Smooth muscle cell (in vitro differentiated cells): ENCODE data around the gene SHOC2. TPM values are rescaled to one million over a fixed set of nuclear protein-coding genes. Genes with fewer than 3 reads are reported as not detected.

Source experiments
- DNase-seq: peaks from one replicate; lab custom pipeline; 2025; ENCODE audit not compliant: unreplicated experiment; lab: John Stamatoyannopoulos, UW
- H2AFZ ChIP-seq: fragments of 200-600 bp; sonication (generic); 2 replicates; pipeline ENCODE4 v1.6.0; 2016; ENCODE audit warnings: antibody characterized with exemption, low read depth, mild to moderate bottlenecking
- H3F3A ChIP-seq: fragments of 200-600 bp; sonication (generic); 2 replicates; pipeline ENCODE4 v1.6.0; 2017; ENCODE audit warnings: antibody characterized with exemption, low read depth
- H3K27ac ChIP-seq: fragments of 200-600 bp; sonication (generic); 2 replicates; pipeline ENCODE4 v1.5.1; 2016; ENCODE audit warnings: low read depth, mild to moderate bottlenecking
- H3K27me3 ChIP-seq: fragments of 200-600 bp; sonication (generic); 2 replicates; pipeline ENCODE4 v1.6.1; 2016; ENCODE audit warnings: low read depth, mild to moderate bottlenecking
- H3K36me3 ChIP-seq: fragments of 200-600 bp; sonication (generic); 2 replicates; pipeline ENCODE4 v1.5.1; 2016; ENCODE audit warnings: low read depth
- H3K4me1 ChIP-seq: fragments of 200-600 bp; sonication (generic); 2 replicates; pipeline ENCODE4 v1.5.1; 2016; ENCODE audit warnings: low read depth
- H3K4me2 ChIP-seq: fragments of 200-600 bp; sonication (generic); 2 replicates; pipeline ENCODE4 v1.6.0; 2016; ENCODE audit warnings: mild to moderate bottlenecking
- H3K4me3 ChIP-seq: fragments of 200-600 bp; sonication (generic); 2 replicates; pipeline ENCODE4 v1.5.1; 2016; ENCODE audit warnings: mild to moderate bottlenecking
- H3K79me2 ChIP-seq: fragments of 200-600 bp; sonication (generic); 2 replicates; pipeline ENCODE4 v1.6.0; 2016; ENCODE audit warnings: low read depth, mild to moderate bottlenecking
- H3K9ac ChIP-seq: fragments of 200-600 bp; sonication (generic); 2 replicates; pipeline ENCODE4 v1.6.0; 2016; ENCODE audit warnings: low read depth
- H3K9me3 ChIP-seq: fragments of 200-600 bp; sonication (generic); replicated peaks from 2 replicates; pipeline ENCODE4 v1.5.1; 2016; ENCODE audit warnings: low read depth
- H4K20me1 ChIP-seq: fragments of 200-600 bp; sonication (generic); 2 replicates; pipeline ENCODE4 v1.6.0; 2016; ENCODE audit warnings: low read depth
- CTCF ChIP-seq: fragments of 200-600 bp; sonication (generic); IDR thresholded peaks from 2 replicates; pipeline ENCODE4 v1.5.1; 2017; ENCODE audit warnings: borderline replicate concordance, mild to moderate bottlenecking, antibody characterized with exemption; ENCODE audit not compliant: insufficient read depth, poor library complexity, severe bottlenecking
- WGBS: methylation state at CpG from one replicate; pipeline ENCODE4 v1.1.7; 2016; ENCODE audit warnings: low lambda C conversion rate; 5-methylcytosine and 5-hydroxymethylcytosine counted together
- polyA plus RNA-seq: library from polyadenylated mRNA; unstranded; fragments of >200 nt; fragmentation: Nextera tagmentation; extraction: Ambion mirVana; gene quantifications from 2 replicates; pipeline ENCODE4 v1.2.1, GENCODE V29; 2016
- total RNA-seq: library from RNA; depleted of rRNA; stranded (reverse); fragments of >200 nt; gene quantifications from 2 replicates; pipeline ENCODE4 v1.2.3, GENCODE V29; 2014

SHOC2 gene
- total and polyA plus RNA-seq, 2 experiments from 2014 or later: 19.3 to 45.1 TPM

GRCh38 chr10:110951381-110951780, 32.0 kb downstream of the SHOC2 start:
- Histone ChIP-seq H2AFZ (no peak overlapping the region), H3K79me2 (peaks cover 99% of the 10 kb centered on the region), H4K20me1 (peaks cover 94% of the 10 kb centered on the region), H3K4me3 (no peak overlapping the region), H3K4me2 (no peak overlapping the region), H3F3A (no peaks in the 10 kb centered on the region), H3K9ac (no peak overlapping the region), H3K4me1 (peaks cover 8% of the 10 kb centered on the region), H3K36me3 (no peaks in the 10 kb centered on the region), H3K9me3 (no peaks in the 10 kb centered on the region), H3K27ac (no peak overlapping the region), H3K27me3 (no peaks in the 10 kb centered on the region)
- 97% methylated on average over 4 of the region's 4 CpGs for WGBS
- TF ChIP-seq CTCF: no peak
- no peak for DNase-seq

GRCh38 chr10:110957606-110958005, 38.2 kb downstream of the SHOC2 start:
- no peak for DNase-seq
- peaks cover 95% of the 10 kb centered on the region for H3K79me2 ChIP-seq
- no peaks in the 10 kb centered on the region for H3K36me3 ChIP-seq
- WGBS: 93% methylated on average over 1 of the region's 1 CpG
- H3K4me3 ChIP-seq: no peak overlapping the region
- H3K9me3 ChIP-seq: no peaks in the 10 kb centered on the region
- H3K9ac ChIP-seq: no peak overlapping the region
- H3K27me3 ChIP-seq: no peaks in the 10 kb centered on the region
- no peak for TF ChIP-seq CTCF
- H4K20me1 ChIP-seq: peaks cover 99% of the 10 kb centered on the region
- H2AFZ ChIP-seq: no peak overlapping the region
- H3K4me1 ChIP-seq: no peaks in the 10 kb centered on the region
- H3K27ac ChIP-seq: no peak overlapping the region
- no peak overlapping the region for H3K4me2 ChIP-seq
- H3F3A ChIP-seq: no peaks in the 10 kb centered on the region

GRCh38 chr10:110959379-110960332, 40.3 kb downstream of the SHOC2 start:
- peak overlapping the region; percentile 3 for H3K4me2 ChIP-seq
- peak overlapping the region; percentile 6 for H3K27ac ChIP-seq
- H3K36me3 ChIP-seq: no peaks in the 10 kb centered on the region
- H3F3A ChIP-seq: no peaks in the 10 kb centered on the region
- WGBS: 56% methylated on average over 4 of the region's 4 CpGs
- no peak overlapping the region for H2AFZ ChIP-seq
- no peaks in the 10 kb centered on the region for H3K4me1 ChIP-seq
- no peaks in the 10 kb centered on the region for H3K27me3 ChIP-seq
- H3K79me2 ChIP-seq: peaks cover 95% of the 10 kb centered on the region
- H3K9ac ChIP-seq: no peak overlapping the region
- no peak overlapping the region for H3K4me3 ChIP-seq
- no peak for DNase-seq
- H4K20me1 ChIP-seq: peaks cover 100% of the 10 kb centered on the region
- no peaks in the 10 kb centered on the region for H3K9me3 ChIP-seq
- no peak for TF ChIP-seq CTCF
